Measurements from ENCODE around the gene TMEM120A. TPM values are rescaled to one million over a fixed set of nuclear protein-coding genes. Genes with fewer than 3 reads are reported as not detected.

TMEM120A gene
- total RNA-seq, 2 donors from 2014 or later = 22.1 to 35.0 TPM

GRCh38 chr7:75953931-75954330 lies 40.5 kb downstream of the TMEM120A start:
- Histone ChIP-seq H3K27me3 (no peaks in the 10 kb centered on the region), H3K36me3 (replicated peaks in 1 of 2; ENCODE audit: insufficient read depth in 1 of 2, low read depth in 2 of 2) (peaks cover 0 to 5% of the 10 kb centered on the region in 2 donors), H3K4me3 (no peak overlapping the region), H3K4me1 (peaks cover 50% of the 10 kb centered on the region), H3K27ac (peak overlapping the region in 1 of 4 donors; percentile 19), H3K9me3 (no peaks in the 10 kb centered on the region)
- TF ChIP-seq POLR2A (IDR thresholded peaks at IDR 0.05) = no peak
- TF ChIP-seq CTCF (IDR thresholded peaks at IDR 0.05) = no peak
- intact Hi-C loops (cut with DNase I) = no loop called here
- 78 to 89% methylated on average over 11 of the region's 11 CpGs for WGBS, 2 donors
- ATAC-seq (no peak), DNase-seq (no peak)

- 83 to 90% methylated on average over 6 to 7 of the region's 7 CpGs for WGBS, 2 donors
- Histone ChIP-seq H3K4me3 (no peak overlapping the region), H3K27ac (peak overlapping the region in 1 of 4 donors; percentile 19), H3K27me3 (no peaks in the 10 kb centered on the region), H3K4me1 (peaks cover 50% of the 10 kb centered on the region), H3K36me3 (replicated peaks in 1 of 2; ENCODE audit: insufficient read depth in 1 of 2, low read depth in 2 of 2) (peaks cover 0 to 5% of the 10 kb centered on the region in 2 donors), H3K9me3 (no peaks in the 10 kb centered on the region)
- ATAC-seq (no peak), DNase-seq (no peak)
- TF ChIP-seq CTCF (IDR thresholded peaks at IDR 0.05) (no peak), POLR2A (IDR thresholded peaks at IDR 0.05) (no peak)
- intact Hi-C loops (cut with DNase I) = no loop called here
Observed at GRCh38 chr7:75953431-75953830, 41.0 kb downstream of the TMEM120A start.

GRCh38 chr7:75951506-75951905 lies 42.9 kb downstream of the TMEM120A start:
- Histone ChIP-seq H3K9me3 (no peaks in the 10 kb centered on the region), H3K36me3 (replicated peaks in 1 of 2; ENCODE audit: insufficient read depth in 1 of 2, low read depth in 2 of 2) (peaks cover 0 to 5% of the 10 kb centered on the region in 2 donors), H3K4me3 (no peak overlapping the region), H3K27me3 (no peaks in the 10 kb centered on the region), H3K27ac (peak overlapping the region in 3 of 4 donors; percentile 4 to 71 (median 15)), H3K4me1 (peaks cover 45% of the 10 kb centered on the region)
- WGBS, 2 donors = 55 to 56% methylated on average over 3 to 5 of the region's 5 CpGs
- ATAC-seq (peak; percentile 9), DNase-seq (peak in 1 of 4 donors; percentile 62)
- intact Hi-C loops (cut with DNase I) = no loop called here
- TF ChIP-seq CTCF (IDR thresholded peaks at IDR 0.05) (no peak), POLR2A (IDR thresholded peaks at IDR 0.05) (no peak)

- 37 to 39% methylated on average over 8 to 15 of the region's 15 CpGs for WGBS, 2 donors
- Histone ChIP-seq H3K27ac (peak overlapping the region in 3 of 4 donors; percentile 55 to 71 (median 70)), H3K36me3 (replicated peaks in 1 of 2; ENCODE audit: insufficient read depth in 1 of 2, low read depth in 2 of 2) (peaks cover 0 to 5% of the 10 kb centered on the region in 2 donors), H3K4me3 (no peak overlapping the region), H3K9me3 (no peaks in the 10 kb centered on the region), H3K27me3 (no peaks in the 10 kb centered on the region), H3K4me1 (peaks cover 51% of the 10 kb centered on the region)
- intact Hi-C loops (cut with DNase I) = no loop called here
- ATAC-seq = peak; percentile 43
- TF ChIP-seq POLR2A (IDR thresholded peaks at IDR 0.05) = no peak
- TF ChIP-seq CTCF (IDR thresholded peaks at IDR 0.05) = peak in 2 of 7 experiments; percentile 15 to 25
- DNase-seq = peak in 1 of 4 donors; percentile 47
Observed at GRCh38 chr7:75950111-75950681, 44.2 kb downstream of the TMEM120A start.

GRCh38 chr7:75948179-75948578 lies 46.2 kb downstream of the TMEM120A start:
- 68 to 70% methylated on average over 7 to 9 of the region's 9 CpGs for WGBS, 2 donors
- H3K36me3 ChIP-seq (replicated peaks in 1 of 2; ENCODE audit: insufficient read depth in 1 of 2, low read depth in 2 of 2) = no peaks in the 10 kb centered on the region
- DNase-seq (no peak), ATAC-seq (no peak)
- intact Hi-C loops (cut with DNase I) = no loop called here
- H3K27ac ChIP-seq = peak overlapping the region in 1 of 4 donors; percentile 22
- no peaks in the 10 kb centered on the region for H3K9me3 ChIP-seq
- peaks cover 57% of the 10 kb centered on the region for H3K4me1 ChIP-seq
- H3K27me3 ChIP-seq = no peaks in the 10 kb centered on the region
- H3K4me3 ChIP-seq = no peak overlapping the region
- TF ChIP-seq POLR2A (IDR thresholded peaks at IDR 0.05) (no peak), CTCF (IDR thresholded peaks at IDR 0.05) (no peak)

Measured in body of pancreas (tissue), 4 donors.